IMR-90 (cell line): Measurements from ENCODE around the gene PKP3. TPM values are rescaled to one million over a fixed set of nuclear protein-coding genes. Genes with fewer than 3 reads are reported as not detected.

Experiments
- ATAC-seq: fragments of 200-7000 bp; cut with Tn5 transposase; 2 replicates; pipeline ENCODE4 v1.9.1; 2020; ENCODE audit warnings: low read depth, mild to moderate bottlenecking, moderate library complexity
- BruUV-seq: library from RNA; stranded (reverse); fragments of 400-500 nt; replicated peaks from 2 replicates; lab custom pipeline; 2021; lab: Mats Ljungman, UMichigan
- CTCF ChIA-PET: fragments of 300-600 bp; formaldehyde crosslinking; extraction: SDS; loops from one replicate; lab custom pipeline; 2021; ENCODE audit warnings: antibody characterized with exemption; lab: Yijun Ruan, JAX
- POLR2A ChIA-PET: fragments of 300-600 bp; sonication (Branson Sonifier 250); formaldehyde crosslinking; loops from one replicate; lab custom pipeline; 2022; ENCODE audit warnings: antibody characterized with exemption; ENCODE audit not compliant: unreplicated experiment; lab: Charles Lee
- DNase-seq: peaks from one replicate; pipeline ENCODE4 v3.0.0; 2013
- H2AFZ ChIP-seq: replicated peaks from 2 replicates; pipeline ENCODE3; 2013; ENCODE audit warnings: low read length, mild to moderate bottlenecking; ENCODE audit not compliant: poor library complexity
- H2AK5ac ChIP-seq: 2 replicates; pipeline ENCODE4 v1.6.1; 2013; ENCODE audit warnings: low read depth, low read length, inconsistent platforms
- H2AK9ac ChIP-seq: replicated peaks from 2 replicates; pipeline ENCODE3; 2013; ENCODE audit warnings: mild to moderate bottlenecking, low read depth, low read length, moderate library complexity; ENCODE audit not compliant: poor library complexity
- H2BK120ac ChIP-seq: 2 replicates; pipeline ENCODE4 v1.6.1; 2013; ENCODE audit warnings: low read depth, low read length, inconsistent platforms
- H2BK15ac ChIP-seq: 3 replicates; pipeline ENCODE4 v1.6.1; 2013; ENCODE audit warnings: low read depth, low read length, inconsistent platforms
- H2BK20ac ChIP-seq: 2 replicates; pipeline ENCODE4 v1.6.1; 2013; ENCODE audit warnings: low read depth, mild to moderate bottlenecking, inconsistent platforms, low read length, moderate library complexity
- H2BK5ac ChIP-seq: 2 replicates; pipeline ENCODE4 v1.6.1; 2013; ENCODE audit warnings: mild to moderate bottlenecking, low read depth, low read length, inconsistent platforms; ENCODE audit not compliant: poor library complexity, severe bottlenecking
- H3K14ac ChIP-seq: replicated peaks from 2 replicates; pipeline ENCODE4 v1.6.1; 2013; ENCODE audit warnings: low read depth, low read length, inconsistent platforms
- H3K18ac ChIP-seq: 2 replicates; pipeline ENCODE4 v1.6.1; 2013; ENCODE audit warnings: low read depth, low read length, control low read depth
- H3K23ac ChIP-seq: 2 replicates; pipeline ENCODE4 v1.6.1; 2013; ENCODE audit warnings: low read depth, low read length, inconsistent platforms
- H3K27ac ChIP-seq: 2 replicates; pipeline ENCODE4 v1.5.1; 2013; ENCODE audit warnings: mild to moderate bottlenecking, control low read depth, low read length; ENCODE audit not compliant: insufficient read depth
- H3K27me3 ChIP-seq: 2 replicates; pipeline ENCODE4 v1.6.1; 2013; ENCODE audit warnings: low read length; ENCODE audit not compliant: control insufficient read depth, insufficient read depth
- H3K36me3 ChIP-seq: 2 replicates; pipeline ENCODE4 v1.6.1; 2013; ENCODE audit warnings: low read length, mixed read lengths; ENCODE audit not compliant: control insufficient read depth, insufficient read depth
- H3K4ac ChIP-seq: 2 replicates; pipeline ENCODE4 v1.6.1; 2013; ENCODE audit warnings: low read depth, low read length, inconsistent platforms
- H3K4me1 ChIP-seq: 2 replicates; pipeline ENCODE4 v1.6.1; 2013; ENCODE audit warnings: low read length, mixed read lengths; ENCODE audit not compliant: control insufficient read depth, insufficient read depth
- H3K4me2 ChIP-seq: 2 replicates; pipeline ENCODE4 v1.6.1; 2013; ENCODE audit warnings: low read depth, mild to moderate bottlenecking, control low read depth, low read length, moderate library complexity
- H3K4me3 ChIP-seq: 2 replicates; pipeline ENCODE4 v1.5.1; 2013; ENCODE audit warnings: low read depth, mild to moderate bottlenecking, control low read depth, low read length, moderate library complexity; ENCODE audit not compliant: insufficient read depth
- H3K56ac ChIP-seq: 2 replicates; pipeline ENCODE4 v1.6.1; 2013; ENCODE audit warnings: low read length, inconsistent platforms; ENCODE audit not compliant: insufficient read depth; ENCODE audit errors: extremely low read depth
- H3K79me1 ChIP-seq, 2 experiments: 2 replicates each; pipeline ENCODE4 v1.6.1; 2013; ENCODE audit warnings: low read length in 2 of 2, inconsistent platforms in 1 of 2, low read depth in 1 of 2
- H3K9ac ChIP-seq: 2 replicates; pipeline ENCODE4 v1.6.1; 2013; ENCODE audit warnings: low read depth, low read length, control low read depth
- H3K9me1 ChIP-seq: 2 replicates; pipeline ENCODE4 v1.6.1; 2013; ENCODE audit warnings: low read length, inconsistent platforms; ENCODE audit not compliant: insufficient read depth
- H3K9me3 ChIP-seq: 2 replicates; pipeline ENCODE4 v1.6.1; 2013; ENCODE audit warnings: low read length; ENCODE audit not compliant: control insufficient read depth, insufficient read depth
- H4K20me1 ChIP-seq: 2 replicates; pipeline ENCODE4 v1.6.1; 2013; ENCODE audit warnings: low read length, inconsistent platforms; ENCODE audit not compliant: insufficient read depth
- H4K5ac ChIP-seq: 2 replicates; pipeline ENCODE4 v1.6.1; 2013; ENCODE audit warnings: mild to moderate bottlenecking, low read depth, low read length, control low read depth
- H4K8ac ChIP-seq, 2 experiments: 2 replicates each; pipeline ENCODE4 v1.6.1; 2013; ENCODE audit warnings: low read depth in 2 of 2, low read length in 2 of 2, control low read depth in 1 of 2, inconsistent platforms in 1 of 2
- H4K91ac ChIP-seq: 2 replicates; pipeline ENCODE4 v1.6.1; 2013; ENCODE audit warnings: low read depth, low read length, inconsistent platforms; ENCODE audit not compliant: insufficient read depth
- BHLHE40 ChIP-seq: fragments of 150-350 bp; IDR thresholded peaks from 2 replicates; pipeline ENCODE4 v1.6.1; 2016; ENCODE audit warnings: mild to moderate bottlenecking, low read depth, low read length
- CEBPB ChIP-seq: IDR thresholded peaks from 2 replicates; pipeline ENCODE4 v1.6.1; 2012; ENCODE audit warnings: low read depth, low read length, improper control_type of control experiment
- CHD1 ChIP-seq: IDR thresholded peaks from 2 replicates; pipeline ENCODE4 v1.6.1; 2012; ENCODE audit warnings: low read depth, low read length, improper control_type of control experiment
- ELK1 ChIP-seq: fragments of 150-350 bp; IDR thresholded peaks from 2 replicates; pipeline ENCODE4 v1.6.1; 2016; ENCODE audit warnings: low read depth, mild to moderate bottlenecking, low read length, moderate library complexity, borderline replicate concordance
- FOS ChIP-seq: fragments of 150-350 bp; IDR thresholded peaks from 2 replicates; pipeline ENCODE4 v1.6.1; 2016; ENCODE audit warnings: low read depth, low read length
- MAFK ChIP-seq: IDR thresholded peaks from 2 replicates; pipeline ENCODE4 v1.6.1; 2012; ENCODE audit warnings: low read depth, low read length, improper control_type of control experiment
- MAZ ChIP-seq: IDR thresholded peaks from 2 replicates; pipeline ENCODE4 v1.6.1; 2012; ENCODE audit warnings: low read depth, mild to moderate bottlenecking, low read length, improper control_type of control experiment, moderate library complexity, borderline replicate concordance
- MXI1 ChIP-seq: IDR thresholded peaks from 2 replicates; pipeline ENCODE4 v1.6.1; 2012; ENCODE audit warnings: low read depth, mild to moderate bottlenecking, low read length, moderate library complexity, borderline replicate concordance
- NFE2L2 ChIP-seq: fragments of 150-350 bp; IDR thresholded peaks from 2 replicates; pipeline ENCODE4 v1.6.1; 2016; ENCODE audit warnings: low read depth, mild to moderate bottlenecking, low read length
- POLR2A ChIP-seq: IDR thresholded peaks from 2 replicates; pipeline ENCODE4 v1.6.1; 2012; ENCODE audit warnings: mild to moderate bottlenecking, low read depth, low read length
- RCOR1 ChIP-seq: IDR thresholded peaks from 2 replicates; pipeline ENCODE4 v1.6.1; 2012; ENCODE audit warnings: mild to moderate bottlenecking, low read length, improper control_type of control experiment; ENCODE audit not compliant: insufficient replicate concordance
- RFX5 ChIP-seq: IDR thresholded peaks from 2 replicates; pipeline ENCODE4 v1.8.0; 2012; ENCODE audit warnings: low read depth, mild to moderate bottlenecking, low read length, moderate library complexity
- USF2 ChIP-seq: fragments of 150-350 bp; IDR thresholded peaks from 2 replicates; pipeline ENCODE4 v1.6.1; 2017; ENCODE audit warnings: mild to moderate bottlenecking, antibody characterized with exemption, low read length, low read depth
- WGBS, 2 experiments: methylation state at CpG; one replicate each; pipeline versions ENCODE4 v1.1.5 to v1.1.7; 2013; ENCODE audit warnings: missing lambda C conversion rate in 2 of 2; ENCODE audit not compliant: insufficient read length in 1 of 2; ENCODE audit errors: extremely low coverage in 2 of 2; 5-methylcytosine and 5-hydroxymethylcytosine counted together
- dilution Hi-C: fragments of 300-500 bp; cut with HindIII; formaldehyde crosslinking; loops from one replicate; pipeline ENCODE4 v1.14.3; 2018; ENCODE audit warnings: low sequenced_read_pairs; ENCODE audit not compliant: unreplicated experiment
- in situ Hi-C: fragments of 300-500 bp; cut with MboI; formaldehyde crosslinking; loops from 3 replicates; pipeline ENCODE4 v1.14.3; 2019; ENCODE audit warnings: low sequenced_read_pairs, inconsistent platforms, mixed read lengths
- intact Hi-C: fragments of 100-400 bp; cut with micrococcal nuclease; formaldehyde crosslinking; loops from 2 replicates; pipeline ENCODE4 v1.10.0; 2022
- polyA plus RNA-seq, 3 experiments: library from polyadenylated mRNA; depleted of rRNA; stranded (reverse); fragments of >200 nt; gene quantifications; 2 replicates each; pipeline ENCODE4 v1.2.3, GENCODE V29; 2012; ENCODE audit warnings: low replicate concordance in 1 of 3
- total RNA-seq: library from RNA; depleted of rRNA; stranded (reverse); fragments of >200 nt; gene quantifications from 2 replicates; pipeline ENCODE4 v1.2.3, GENCODE V29; 2012

Gene PKP3
- total and polyA plus RNA-seq, 2 of the 4 experiments (the other 2 are of a cell fraction): 1.5 to 2.2 TPM

GRCh38 chr11:383431-383830, 10.6 kb upstream of the PKP3 start:
- BruUV-seq: no TSS peak
- H3K9ac ChIP-seq: no peak overlapping the region
- H4K5ac ChIP-seq: no peak overlapping the region
- TF ChIP-seq MAFK (no peak), POLR2A (no peak), MAZ (no peak), RCOR1 (no peak), RFX5 (no peak), USF2 (no peak), FOS (no peak), MXI1 (no peak), BHLHE40 (no peak), ELK1 (no peak), NFE2L2 (no peak), CHD1 (no peak), CEBPB (no peak)
- DNase-seq (no peak), ATAC-seq (no peak)
- H3K23ac ChIP-seq: no peak overlapping the region
- no peak overlapping the region for H2AFZ ChIP-seq
- no peak overlapping the region for H3K4me2 ChIP-seq
- H3K4me1 ChIP-seq: no peaks in the 10 kb centered on the region
- no peak overlapping the region for H3K14ac ChIP-seq
- H2BK15ac ChIP-seq: no peak overlapping the region
- H4K20me1 ChIP-seq: no peaks in the 10 kb centered on the region
- H4K8ac ChIP-seq: no peak overlapping the region
- no peak overlapping the region for H3K4ac ChIP-seq
- no peak overlapping the region for H3K4me3 ChIP-seq
- no peak overlapping the region for H2BK20ac ChIP-seq
- no peak overlapping the region for H2AK9ac ChIP-seq
- no peak overlapping the region for H2BK5ac ChIP-seq
- no peak overlapping the region for H3K27ac ChIP-seq
- H2AK5ac ChIP-seq: no peak overlapping the region
- POLR2A ChIA-PET: no interaction called here
- intact Hi-C loops: no loop called here
- peaks cover 15% of the 10 kb centered on the region; the same call in 1 of the 2 replicates for H3K36me3 ChIP-seq
- no peak overlapping the region for H3K56ac ChIP-seq
- WGBS, 2 experiments: 91% methylated on average over 8 of the region's 14 CpGs; no CpG with 5 or more reads in 1 of the 2 experiments
- peaks cover 5% of the 10 kb centered on the region; the same call in 1 of the 2 replicates for H3K27me3 ChIP-seq
- peaks cover 6% of the 10 kb centered on the region; the same call in 1 of the 2 replicates for H3K9me3 ChIP-seq
- no peak overlapping the region for H4K91ac ChIP-seq
- dilution Hi-C loops: no loop called here
- no peaks in the 10 kb centered on the region for H3K9me1 ChIP-seq
- in situ Hi-C loops: no loop called here
- no peaks in the 10 kb centered on the region for H3K79me1 ChIP-seq
- H3K18ac ChIP-seq: no peak overlapping the region
- no peak overlapping the region for H2BK120ac ChIP-seq
- CTCF ChIA-PET: no interaction called here
